ENCODE results near the gene MAN1B1.

Gene MAN1B1

DNA sequence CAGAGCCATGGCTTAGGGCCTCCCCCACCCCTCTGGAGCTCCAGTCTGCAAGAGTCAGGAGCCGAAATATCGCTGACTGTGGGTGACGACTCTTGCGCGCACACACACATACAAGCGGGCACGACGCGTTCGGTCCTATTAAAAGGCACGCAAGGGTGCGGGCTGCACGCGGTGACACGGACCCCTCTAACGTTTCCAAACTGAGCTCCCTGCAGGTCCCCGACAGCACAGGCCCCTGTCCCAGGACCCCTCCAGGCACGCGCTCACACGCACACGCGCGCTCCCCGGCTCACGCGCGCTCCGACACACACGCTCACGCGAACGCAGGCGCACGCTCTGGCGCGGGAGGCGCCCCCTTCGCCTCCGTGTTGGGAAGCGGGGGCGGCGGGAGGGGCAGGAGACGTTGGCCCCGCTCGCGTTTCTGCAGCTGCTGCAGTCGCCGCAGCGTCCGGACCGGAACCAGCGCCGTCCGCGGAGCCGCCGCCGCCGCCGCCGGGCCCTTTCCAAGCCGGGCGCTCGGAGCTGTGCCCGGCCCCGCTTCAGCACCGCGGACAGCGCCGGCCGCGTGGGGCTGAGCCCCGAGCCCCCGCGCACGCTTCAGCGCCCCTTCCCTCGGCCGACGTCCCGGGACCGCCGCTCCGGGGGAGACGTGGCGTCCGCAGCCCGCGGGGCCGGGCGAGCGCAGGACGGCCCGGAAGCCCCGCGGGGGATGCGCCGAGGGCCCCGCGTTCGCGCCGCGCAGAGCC, 52.1 kb downstream of the MAN1B1 start, which contains the start of gene GRIN1:
Gene GRIN1, plus strand, starts transcription at position 433 of the 746 bp plus-strand sequence. CDS start 333 bp downstream, outside the sequence.
- no peak within 1 kb of the TSS for H3K4me3 ChIP-seq (ENCODE audit: low read length)
- no peak for TF ChIP-seq ZNF274 (IDR thresholded peaks at IDR 0.05; ENCODE audit: low read depth, low read length)

DNA sequence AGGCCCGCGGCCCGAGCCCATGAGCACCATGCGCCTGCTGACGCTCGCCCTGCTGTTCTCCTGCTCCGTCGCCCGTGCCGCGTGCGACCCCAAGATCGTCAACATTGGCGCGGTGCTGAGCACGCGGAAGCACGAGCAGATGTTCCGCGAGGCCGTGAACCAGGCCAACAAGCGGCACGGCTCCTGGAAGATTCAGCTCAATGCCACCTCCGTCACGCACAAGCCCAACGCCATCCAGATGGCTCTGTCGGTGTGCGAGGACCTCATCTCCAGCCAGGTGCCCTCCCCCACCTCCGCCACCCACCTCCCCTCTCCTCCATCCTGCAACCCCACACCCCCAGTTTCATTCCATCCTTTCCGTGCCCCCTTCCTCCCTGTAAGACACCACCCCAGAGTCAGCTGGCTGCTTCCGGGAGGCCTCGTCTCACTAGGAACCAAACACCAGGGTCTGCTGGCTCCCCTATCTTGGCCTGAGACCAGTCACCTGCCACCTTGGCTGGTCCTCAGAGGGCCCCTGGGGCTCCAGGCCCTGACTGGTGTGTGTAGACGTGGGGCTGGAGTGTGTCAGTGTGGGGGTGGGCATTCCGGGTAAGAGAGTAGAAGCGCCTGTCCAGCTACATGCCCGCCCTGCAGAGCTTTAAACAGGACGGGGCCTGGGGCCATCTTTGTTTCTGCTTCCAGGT, 52.8 kb downstream of the MAN1B1 start:
- TF ChIP-seq ZNF274 (IDR thresholded peaks at IDR 0.05; ENCODE audit: low read depth, low read length) = no peak
- no peak overlapping the region for H3K4me3 ChIP-seq (ENCODE audit: low read length)

DNA sequence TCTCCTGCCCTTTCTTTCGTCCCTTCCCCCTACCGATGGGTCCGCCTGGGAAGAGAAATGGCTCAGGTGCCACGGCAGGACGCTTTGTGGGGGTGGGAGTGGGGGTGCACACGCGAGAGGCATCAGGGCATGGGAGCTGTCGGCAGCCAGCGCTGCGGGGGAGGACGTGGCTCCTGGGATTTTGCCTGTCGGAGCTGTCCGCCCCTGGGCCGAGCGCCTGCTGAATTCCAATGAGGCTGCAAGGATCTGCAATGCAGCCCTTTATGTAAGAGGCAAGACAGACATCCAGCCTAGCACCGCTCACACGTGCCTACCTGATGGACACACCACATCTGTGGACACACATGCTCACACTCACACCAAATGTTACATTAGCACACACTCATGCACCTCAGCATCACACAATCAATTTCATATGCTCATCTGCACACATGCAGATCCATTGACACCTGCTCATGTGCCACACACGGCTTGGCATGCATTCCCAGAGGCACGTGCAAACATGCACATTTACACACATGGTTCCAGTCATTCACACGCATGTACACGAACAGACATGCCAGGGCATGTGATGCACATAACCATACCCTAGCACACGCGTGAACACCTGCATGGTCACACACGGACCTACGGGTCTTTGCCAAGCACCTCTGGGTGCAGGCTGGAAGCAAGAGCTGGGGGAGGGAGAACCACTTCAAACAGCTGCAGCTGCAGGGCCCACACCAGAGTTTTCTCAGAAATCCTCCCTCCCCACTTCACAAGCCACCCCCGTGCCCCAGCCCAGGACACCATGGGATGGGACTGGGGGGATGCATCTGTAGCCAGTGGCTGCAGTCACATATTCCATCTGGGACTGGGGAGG, 53.6 kb downstream of the MAN1B1 start:
- no peak overlapping the region for H3K4me3 ChIP-seq (ENCODE audit: low read length)
- TF ChIP-seq ZNF274 (IDR thresholded peaks at IDR 0.05; ENCODE audit: low read depth, low read length) = no peak

DNA sequence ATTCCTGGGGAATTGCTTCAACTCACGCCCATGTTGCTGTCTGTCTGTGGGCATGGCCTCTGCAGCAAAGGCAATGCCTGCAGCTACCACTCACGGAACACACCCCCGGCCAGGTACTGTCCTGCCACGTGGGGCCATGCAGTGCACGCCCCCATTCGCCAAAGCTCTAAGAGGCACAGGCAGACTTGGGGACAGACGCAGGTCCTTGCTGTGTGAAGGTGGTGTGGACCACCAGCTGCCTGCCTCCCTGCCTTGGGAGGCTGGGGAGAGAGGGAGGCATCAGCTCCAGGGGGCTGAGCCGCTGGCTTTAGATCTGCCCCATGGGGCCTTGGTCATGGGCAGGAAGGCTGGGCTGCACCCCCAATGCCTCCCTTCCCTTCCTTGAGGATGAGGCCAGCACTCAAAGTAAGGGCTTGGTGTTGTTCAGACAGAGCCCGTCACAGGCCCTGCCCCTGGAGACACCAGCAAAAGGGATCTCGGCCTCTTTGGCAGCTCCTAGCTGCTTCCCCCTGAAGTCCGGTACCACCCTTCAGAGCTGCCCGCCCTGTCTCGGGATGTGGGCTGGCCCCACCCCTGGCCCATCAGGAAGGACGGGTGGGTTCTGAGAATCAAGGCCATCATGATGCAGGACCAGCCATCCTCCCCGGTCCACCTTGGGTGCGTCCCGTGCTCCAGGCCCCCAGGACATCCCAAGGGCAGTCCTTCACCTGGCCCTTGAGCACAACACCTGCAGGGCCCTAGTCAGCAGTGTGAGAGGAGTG, 54.4 kb downstream of the MAN1B1 start:
- no peak overlapping the region for H3K4me3 ChIP-seq (ENCODE audit: low read length)
- no peak for TF ChIP-seq ZNF274 (IDR thresholded peaks at IDR 0.05; ENCODE audit: low read depth, low read length)

DNA sequence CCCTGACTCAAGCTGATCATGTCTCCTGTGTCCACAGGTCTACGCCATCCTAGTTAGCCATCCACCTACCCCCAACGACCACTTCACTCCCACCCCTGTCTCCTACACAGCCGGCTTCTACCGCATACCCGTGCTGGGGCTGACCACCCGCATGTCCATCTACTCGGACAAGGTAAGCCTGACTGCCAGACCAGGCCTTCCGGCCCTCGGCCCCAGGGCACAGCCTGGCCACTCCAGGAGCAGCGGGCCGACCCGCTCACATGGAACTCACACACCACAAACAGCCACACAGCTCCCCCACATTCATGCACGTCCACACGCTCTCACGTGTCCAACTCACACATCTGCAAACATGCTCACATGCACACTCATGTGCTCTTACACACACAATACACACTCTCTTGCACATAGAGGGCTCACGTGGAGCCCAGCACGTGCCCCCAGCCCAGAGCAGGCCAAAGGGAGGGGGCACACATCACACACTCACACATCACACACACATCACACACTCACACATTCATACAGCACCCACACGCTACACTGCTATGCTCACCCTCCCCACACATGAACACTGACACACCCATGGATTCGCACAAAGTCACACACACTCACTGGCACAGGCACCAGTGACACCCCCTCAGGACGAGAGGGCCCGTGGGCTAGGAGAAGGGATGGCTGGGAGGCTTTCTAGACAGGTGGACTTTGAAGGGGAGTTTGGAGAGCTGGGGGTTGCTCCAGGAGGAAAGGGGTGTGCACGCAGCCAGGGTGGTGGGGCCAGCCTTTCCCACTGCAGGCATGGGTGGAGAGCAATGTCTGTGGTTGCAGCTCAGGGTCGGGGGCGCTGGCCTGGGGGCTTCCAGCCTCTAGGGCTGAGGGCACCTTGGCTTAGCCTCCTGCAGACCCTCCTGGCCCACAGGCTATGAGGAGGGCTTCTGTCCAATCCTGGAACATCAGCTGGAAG, 55.5 kb downstream of the MAN1B1 start:
- TF ChIP-seq ZNF274 (IDR thresholded peaks at IDR 0.05; ENCODE audit: low read depth, low read length) = no peak
- H3K4me3 ChIP-seq (ENCODE audit: low read length) = no peak overlapping the region

DNA sequence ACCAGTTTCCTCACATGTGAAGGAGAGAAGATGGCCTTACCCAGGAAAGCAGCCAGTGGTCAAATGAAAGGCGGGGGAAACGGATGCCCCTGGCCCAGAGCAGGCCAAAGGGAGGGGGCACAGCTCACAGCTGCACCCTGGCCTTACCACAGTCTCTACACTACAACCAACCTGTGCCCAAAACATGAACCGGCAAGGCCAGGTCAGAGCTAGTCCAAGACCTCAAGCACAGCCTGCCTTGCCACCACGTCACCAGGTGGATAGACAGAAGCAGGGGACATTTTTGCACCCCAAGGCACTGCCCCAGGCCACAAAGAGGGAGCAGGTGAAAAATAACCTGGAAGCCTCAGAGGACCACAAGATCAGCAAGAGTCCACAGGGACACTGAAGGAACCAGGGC, 56.7 kb downstream of the MAN1B1 start:
- no peak for TF ChIP-seq ZNF274 (IDR thresholded peaks at IDR 0.05; ENCODE audit: low read depth, low read length)
- no peak overlapping the region for H3K4me3 ChIP-seq (ENCODE audit: low read length)

DNA sequence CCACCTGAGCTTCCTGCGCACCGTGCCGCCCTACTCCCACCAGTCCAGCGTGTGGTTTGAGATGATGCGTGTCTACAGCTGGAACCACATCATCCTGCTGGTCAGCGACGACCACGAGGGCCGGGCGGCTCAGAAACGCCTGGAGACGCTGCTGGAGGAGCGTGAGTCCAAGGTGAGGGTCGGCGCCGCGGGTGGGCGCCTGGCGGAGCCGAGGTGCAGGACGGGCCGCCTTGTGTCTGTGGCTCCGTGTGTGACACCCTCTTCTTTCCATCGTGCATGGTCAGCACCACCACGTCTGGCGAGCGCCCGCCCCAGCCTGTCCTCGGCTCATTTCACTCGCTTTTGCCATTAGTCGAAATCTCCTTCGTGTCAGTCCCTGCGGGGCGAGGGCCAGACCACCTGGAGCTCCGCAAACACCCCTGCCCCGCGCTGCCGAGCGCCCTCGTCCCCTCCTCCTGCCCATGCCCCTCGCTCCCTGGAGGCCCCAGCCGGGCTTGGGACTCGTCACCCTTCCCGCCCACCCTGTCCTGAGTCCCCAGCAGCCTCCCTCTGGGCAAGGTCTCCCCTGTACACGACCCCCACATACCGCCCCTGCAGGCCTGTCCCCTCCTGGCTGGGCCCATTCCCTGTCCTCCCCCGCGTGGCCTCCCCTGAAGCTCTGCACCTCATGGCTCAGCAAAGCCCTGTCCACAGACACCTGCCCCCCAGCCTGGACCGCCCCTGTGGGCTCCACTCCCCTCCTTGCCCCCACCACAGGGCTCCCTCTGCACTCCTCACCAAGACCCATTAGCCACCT, 59.1 kb downstream of the MAN1B1 start:
- H3K4me3 ChIP-seq (ENCODE audit: low read length) = no peak overlapping the region
- TF ChIP-seq ZNF274 (IDR thresholded peaks at IDR 0.05; ENCODE audit: low read depth, low read length) = no peak

DNA sequence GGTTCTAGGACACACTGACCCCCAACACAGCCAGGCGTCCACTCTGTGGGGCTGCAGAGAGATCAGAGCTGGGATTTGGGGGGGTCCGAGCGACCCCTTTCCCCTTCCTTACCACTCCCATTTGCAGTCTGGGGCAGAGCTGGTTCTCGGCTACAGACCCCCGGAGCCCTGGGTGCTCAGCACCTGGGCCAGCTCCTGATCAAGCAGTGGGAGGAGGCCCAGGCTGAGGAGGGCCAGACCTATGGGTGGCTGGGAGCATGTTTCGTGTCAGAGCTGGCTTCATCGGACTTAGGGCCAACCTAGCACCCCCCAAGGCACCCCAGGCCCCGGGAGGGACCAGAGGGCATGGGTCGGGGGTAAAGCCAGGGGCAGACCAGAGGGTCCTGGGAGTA, 59.7 kb downstream of the MAN1B1 start:
- no peak for TF ChIP-seq ZNF274 (IDR thresholded peaks at IDR 0.05; ENCODE audit: low read depth, low read length)
- H3K4me3 ChIP-seq (ENCODE audit: low read length) = no peak overlapping the region

DNA sequence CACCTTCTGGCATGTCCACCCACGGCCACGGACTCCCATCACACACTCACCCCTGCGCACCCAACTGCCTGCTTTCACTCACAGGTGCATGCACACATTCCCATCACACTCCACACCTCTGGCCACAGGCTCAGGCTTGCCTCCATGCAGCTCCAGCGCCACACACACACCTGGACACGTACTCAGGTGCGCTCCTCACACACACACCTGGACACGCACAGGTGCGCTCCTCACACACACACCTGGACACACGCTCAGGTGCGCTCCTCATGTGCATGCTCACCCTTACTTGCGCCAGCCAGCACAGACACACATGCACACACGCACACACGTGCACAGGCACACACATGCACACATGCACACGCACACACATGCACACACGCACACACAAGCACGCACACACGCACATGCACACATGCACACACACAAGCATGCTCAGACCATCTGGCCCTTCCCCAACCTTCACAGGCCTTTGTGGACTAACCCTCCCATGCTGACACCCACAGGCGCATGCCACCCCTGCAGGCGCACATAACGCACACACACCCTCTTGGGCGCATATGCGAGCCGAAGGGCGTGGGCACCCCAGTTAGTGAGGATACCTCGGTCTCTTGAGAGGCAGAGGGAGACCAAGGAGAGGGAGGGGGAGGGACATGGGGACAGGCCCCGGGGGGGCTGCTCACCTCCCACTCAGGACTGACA, 60.5 kb downstream of the MAN1B1 start:
- TF ChIP-seq ZNF274 (IDR thresholded peaks at IDR 0.05; ENCODE audit: low read depth, low read length) = no peak
- no peak overlapping the region for H3K4me3 ChIP-seq (ENCODE audit: low read length)

DNA sequence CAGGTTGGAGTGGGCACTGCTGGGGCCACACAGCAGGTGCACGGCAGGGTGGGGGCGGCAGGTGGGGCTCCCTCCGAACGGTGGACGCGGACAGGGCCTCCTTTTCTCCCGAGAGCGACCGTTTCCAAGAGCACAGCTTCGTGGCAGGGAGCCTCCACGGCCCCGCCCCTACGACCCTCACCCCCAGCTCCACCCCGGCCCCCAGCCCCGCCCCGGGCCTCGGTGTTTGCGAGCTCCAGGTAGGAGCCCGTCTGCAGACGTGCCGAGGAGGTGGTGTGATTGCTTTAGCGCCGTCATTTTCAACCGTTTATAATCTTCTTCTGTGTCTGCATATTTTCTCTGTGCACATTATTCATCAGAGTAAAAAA, 61.0 kb downstream of the MAN1B1 start:
- TF ChIP-seq ZNF274 (IDR thresholded peaks at IDR 0.05; ENCODE audit: low read depth, low read length) = no peak
- no peak overlapping the region for H3K4me3 ChIP-seq (ENCODE audit: low read length)

DNA sequence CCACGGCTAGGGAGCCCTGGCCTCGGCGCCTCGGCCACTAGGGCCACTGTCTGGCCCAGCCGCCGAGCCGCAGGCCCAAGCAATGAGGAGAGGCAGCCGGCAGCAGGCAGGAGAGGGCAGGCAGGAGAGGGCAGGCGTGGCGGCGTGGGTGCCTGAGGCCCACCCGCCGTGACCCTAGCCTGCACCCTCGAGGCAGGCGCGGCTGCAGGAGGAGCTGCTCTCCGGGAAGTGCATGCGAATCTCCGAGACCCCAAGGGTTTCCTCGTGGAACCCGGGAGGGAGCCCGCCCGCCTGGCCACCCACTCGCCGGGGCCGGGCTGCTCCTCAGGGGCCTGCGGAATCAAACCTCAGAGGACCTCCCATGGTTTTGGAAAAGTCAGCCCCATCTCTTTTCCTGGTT, 61.5 kb downstream of the MAN1B1 start:
- TF ChIP-seq ZNF274 (IDR thresholded peaks at IDR 0.05; ENCODE audit: low read depth, low read length) = no peak
- H3K4me3 ChIP-seq (ENCODE audit: low read length) = no peak overlapping the region

DNA sequence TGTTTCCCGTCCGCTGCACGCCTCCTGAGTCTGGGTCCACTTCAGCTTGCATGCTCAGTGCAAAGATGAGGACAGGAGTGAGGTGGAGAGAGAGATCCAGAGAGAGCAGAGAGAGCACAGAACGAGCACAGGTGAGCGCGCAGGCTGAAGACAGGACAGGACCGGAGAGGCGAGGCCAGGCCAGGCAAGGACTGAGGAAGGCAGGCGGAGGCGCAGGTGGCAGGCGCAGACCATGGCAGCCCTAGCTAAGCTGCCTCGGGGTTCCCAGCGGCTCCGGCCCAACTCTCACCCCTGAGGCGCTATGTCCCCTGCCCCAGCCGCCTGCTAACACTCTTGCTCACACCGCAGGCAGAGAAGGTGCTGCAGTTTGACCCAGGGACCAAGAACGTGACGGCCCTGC, 61.9 kb downstream of the MAN1B1 start:
- H3K4me3 ChIP-seq (ENCODE audit: low read length) = no peak overlapping the region
- no peak for TF ChIP-seq ZNF274 (IDR thresholded peaks at IDR 0.05; ENCODE audit: low read depth, low read length)
